Neural cell (in vitro differentiated cells): ENCODE results near the gene SMPX.

ENCODE experiments used
- EP300 ChIP-seq: fragments of 450-650 bp; conservative IDR thresholded peaks from 2 replicates; pipeline ENCODE4 v1.6.1; 2014; ENCODE audit warnings: antibody characterized with exemption, mild to moderate bottlenecking, moderate library complexity; ENCODE audit not compliant: poor library complexity, severe bottlenecking
- EZH2 ChIP-seq: fragments of 200-600, 300-800 bp; shearing (Covaris generic), sonication (generic); IDR thresholded peaks from 2 replicates; pipeline ENCODE4 v1.6.1; 2014; ENCODE audit warnings: antibody characterized with exemption, low read length, borderline replicate concordance, mild to moderate bottlenecking; ENCODE audit not compliant: insufficient read depth, poor library complexity, severe bottlenecking
- POLR2AphosphoS5 ChIP-seq: IDR thresholded peaks from 2 replicates; pipeline ENCODE4 v1.6.1; 2012
- RAD21 ChIP-seq: fragments of 450-650 bp; conservative IDR thresholded peaks from 2 replicates; pipeline ENCODE4 v1.6.1; 2014; ENCODE audit warnings: antibody characterized with exemption, mild to moderate bottlenecking, moderate library complexity
- TAF1 ChIP-seq: IDR thresholded peaks from 2 replicates; pipeline ENCODE4 v1.6.1; 2012; ENCODE audit warnings: low read depth
- TF ChIP-seq, protein P1 (sequence below): fragments of 450-650 bp; IDR thresholded peaks from 2 replicates; pipeline ENCODE4 v1.5.1; 2014; ENCODE audit warnings: antibody characterized with exemption, mild to moderate bottlenecking, moderate library complexity; ENCODE audit not compliant: poor library complexity, severe bottlenecking

DNA sequence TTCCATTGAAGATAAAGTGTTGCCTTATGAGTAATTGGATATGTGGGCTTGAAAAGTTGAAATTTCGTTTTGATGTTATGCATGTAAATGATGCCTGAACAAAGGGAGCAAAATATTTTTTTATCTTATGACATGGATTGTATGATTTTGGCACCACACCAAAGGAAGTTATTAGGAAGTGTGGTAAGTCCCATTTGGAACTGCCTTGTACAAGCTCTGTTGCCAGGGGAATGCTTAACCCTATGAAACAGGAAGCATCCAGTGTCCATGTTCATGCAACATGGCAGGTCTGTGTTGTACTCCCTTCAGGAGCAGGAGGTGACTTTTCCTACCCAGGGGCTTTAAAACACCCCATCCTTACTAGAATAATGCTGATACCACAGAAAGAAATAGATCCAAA, 13.2 kb downstream of the SMPX start:
- no peak for TF ChIP-seq EP300
- TF ChIP-seq, protein P1, sequence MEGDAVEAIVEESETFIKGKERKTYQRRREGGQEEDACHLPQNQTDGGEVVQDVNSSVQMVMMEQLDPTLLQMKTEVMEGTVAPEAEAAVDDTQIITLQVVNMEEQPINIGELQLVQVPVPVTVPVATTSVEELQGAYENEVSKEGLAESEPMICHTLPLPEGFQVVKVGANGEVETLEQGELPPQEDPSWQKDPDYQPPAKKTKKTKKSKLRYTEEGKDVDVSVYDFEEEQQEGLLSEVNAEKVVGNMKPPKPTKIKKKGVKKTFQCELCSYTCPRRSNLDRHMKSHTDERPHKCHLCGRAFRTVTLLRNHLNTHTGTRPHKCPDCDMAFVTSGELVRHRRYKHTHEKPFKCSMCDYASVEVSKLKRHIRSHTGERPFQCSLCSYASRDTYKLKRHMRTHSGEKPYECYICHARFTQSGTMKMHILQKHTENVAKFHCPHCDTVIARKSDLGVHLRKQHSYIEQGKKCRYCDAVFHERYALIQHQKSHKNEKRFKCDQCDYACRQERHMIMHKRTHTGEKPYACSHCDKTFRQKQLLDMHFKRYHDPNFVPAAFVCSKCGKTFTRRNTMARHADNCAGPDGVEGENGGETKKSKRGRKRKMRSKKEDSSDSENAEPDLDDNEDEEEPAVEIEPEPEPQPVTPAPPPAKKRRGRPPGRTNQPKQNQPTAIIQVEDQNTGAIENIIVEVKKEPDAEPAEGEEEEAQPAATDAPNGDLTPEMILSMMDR: no peak
- no peak for TF ChIP-seq EZH2
- no peak for TF ChIP-seq POLR2AphosphoS5
- TF ChIP-seq TAF1: no peak
- no peak for TF ChIP-seq RAD21
